ENCODE results near the gene ABCB9.
A peak's percentile ranks its signal among the peaks of the same experiment; 100 is the strongest.

ABCB9 gene

DNA sequence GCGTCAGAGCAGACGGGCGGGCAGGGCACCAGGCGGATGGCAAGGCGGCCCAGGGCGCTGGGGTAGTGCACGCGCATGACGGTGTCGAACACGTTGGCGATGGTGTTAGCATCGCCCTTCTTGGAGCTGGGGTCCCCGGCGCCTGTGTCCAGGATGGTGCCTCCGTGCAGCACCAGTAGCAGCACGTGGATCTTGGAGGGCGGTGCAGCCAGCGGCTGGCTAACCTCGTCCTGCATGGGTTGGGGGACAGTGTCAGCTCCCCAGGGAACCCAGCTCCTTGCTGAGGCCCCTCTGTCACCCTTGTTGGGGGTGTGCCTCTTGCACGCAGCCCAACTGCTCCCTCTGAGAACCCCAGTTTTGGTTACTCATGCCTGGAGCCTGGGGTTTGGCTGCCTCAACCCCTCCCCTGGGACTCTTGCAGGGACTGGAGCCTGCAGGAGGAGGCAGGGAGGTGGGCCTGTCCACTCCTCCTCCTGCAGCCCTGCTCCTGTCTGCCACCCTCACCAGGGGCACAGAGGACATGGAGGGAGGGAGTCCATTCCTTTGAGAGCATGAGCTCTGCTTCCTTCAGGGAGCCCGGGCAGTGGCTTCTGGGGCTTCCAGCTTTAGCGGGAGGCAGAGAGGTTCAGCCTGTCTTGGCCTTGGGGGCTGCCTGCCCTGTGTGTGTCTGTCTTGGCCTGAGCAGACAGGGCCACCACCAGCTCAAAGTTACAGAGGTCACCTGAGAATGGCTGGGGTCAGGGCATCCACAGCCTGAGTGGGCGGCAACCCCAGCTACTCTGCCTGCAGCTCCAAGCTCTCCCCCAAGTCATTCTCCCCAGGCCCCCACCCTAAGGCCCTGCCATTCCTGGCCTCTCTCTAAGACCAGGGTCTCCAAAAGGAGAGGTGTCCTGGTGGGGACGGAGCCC, 31.3 kb upstream of the ABCB9 start:
- ATAC-seq = no peak
- H3K27me3 Mint-ChIP-seq = no peaks in the 10 kb centered on the region
- no peak overlapping the region for H3K4me3 Mint-ChIP-seq
- H3K27ac Mint-ChIP-seq = peak overlapping the region in 1 of 2 donors; percentile 69
- DNase-seq = no peak
- H3K9me3 Mint-ChIP-seq = no peaks in the 10 kb centered on the region
- H3K4me1 Mint-ChIP-seq = peaks cover 17% of the 10 kb centered on the region

DNA sequence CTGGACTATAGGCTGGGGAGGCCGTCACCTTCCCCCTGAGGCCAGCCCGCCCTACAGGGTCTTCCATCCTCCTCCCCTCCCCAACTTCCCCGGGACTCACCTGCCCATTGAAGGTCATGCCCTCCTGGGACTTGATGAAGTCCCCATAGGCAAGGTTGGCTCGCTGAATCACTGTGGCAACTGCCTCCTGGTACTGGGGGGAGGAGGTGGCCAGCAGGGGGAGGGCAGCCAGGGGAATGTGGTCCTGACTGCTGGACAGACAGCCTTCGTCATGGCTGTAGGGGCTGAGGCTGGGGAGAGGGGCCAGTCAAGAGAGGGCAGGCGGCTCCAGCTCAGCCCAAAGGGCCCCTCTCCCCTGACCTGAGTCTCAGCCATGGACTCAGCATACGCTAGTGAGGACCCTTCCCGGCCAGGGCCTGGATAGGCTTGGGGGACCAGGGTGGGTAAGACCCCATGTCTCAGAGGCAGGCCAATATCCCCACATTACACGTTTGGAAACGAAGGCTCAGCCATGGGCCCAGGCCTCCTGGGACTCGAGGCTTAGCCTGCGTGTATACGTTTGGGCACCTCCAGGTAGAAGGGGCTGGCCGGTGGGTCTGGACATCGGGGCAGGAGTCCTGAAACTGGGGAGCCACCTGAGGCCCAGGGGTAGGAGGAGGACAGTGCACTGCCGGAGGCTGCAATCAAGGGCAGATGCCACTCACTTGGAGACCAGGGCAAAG, 30.5 kb upstream of the ABCB9 start:
- peak overlapping the region in 1 of 2 donors; percentile 69 for H3K27ac Mint-ChIP-seq
- no peak overlapping the region for H3K4me3 Mint-ChIP-seq
- peaks cover 23% of the 10 kb centered on the region for H3K4me1 Mint-ChIP-seq
- no peak for DNase-seq
- no peak for ATAC-seq
- H3K9me3 Mint-ChIP-seq = no peaks in the 10 kb centered on the region
- no peaks in the 10 kb centered on the region for H3K27me3 Mint-ChIP-seq

DNA sequence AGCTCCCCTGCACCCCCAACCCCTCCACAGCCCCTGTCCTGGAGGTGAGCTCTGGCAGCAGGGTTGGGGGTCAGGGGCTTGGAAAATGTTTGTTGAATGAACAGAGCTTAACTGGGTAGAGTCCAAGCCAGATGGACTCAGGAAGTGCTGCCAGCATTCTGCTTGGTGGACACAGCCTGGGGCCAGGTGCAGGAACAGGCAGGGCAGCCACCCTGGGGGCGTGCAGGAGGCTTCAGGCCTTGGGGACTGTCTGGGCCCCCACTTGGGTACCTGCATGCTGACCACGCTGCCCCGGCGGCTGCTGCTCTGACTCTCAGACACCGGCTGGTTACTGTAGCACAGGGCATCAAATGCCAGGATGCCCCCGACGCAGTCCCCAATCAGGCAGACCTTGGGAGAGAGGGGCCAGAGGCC, 29.9 kb upstream of the ABCB9 start:
- Mint-ChIP-seq H3K27me3 (no peaks in the 10 kb centered on the region), H3K27ac (peak overlapping the region in 1 of 2 donors; percentile 77), H3K4me1 (peaks cover 23% of the 10 kb centered on the region), H3K4me3 (no peak overlapping the region), H3K9me3 (no peaks in the 10 kb centered on the region)
- no peak for DNase-seq
- ATAC-seq = no peak

- ATAC-seq (no peak), DNase-seq (no peak)
- H3K4me1 Mint-ChIP-seq = peaks cover 23% of the 10 kb centered on the region
- no peaks in the 10 kb centered on the region for H3K27me3 Mint-ChIP-seq
- no peak overlapping the region for H3K4me3 Mint-ChIP-seq
- no peaks in the 10 kb centered on the region for H3K9me3 Mint-ChIP-seq
- H3K27ac Mint-ChIP-seq = peak overlapping the region in 1 of 2 donors; percentile 77
These were observed 29.4 kb upstream of the ABCB9 start for GRCh38 chr12:122995503-122996187.

GRCh38 chr12:122994781-122995502, 28.7 kb upstream of the ABCB9 start:
- Mint-ChIP-seq H3K4me1 (peaks cover 23% of the 10 kb centered on the region), H3K4me3 (no peak overlapping the region), H3K9me3 (no peaks in the 10 kb centered on the region), H3K27me3 (no peaks in the 10 kb centered on the region), H3K27ac (peak overlapping the region in 1 of 2 donors; percentile 48)
- ATAC-seq (no peak), DNase-seq (no peak)

- DNase-seq (no peak), ATAC-seq (no peak)
- Mint-ChIP-seq H3K4me3 (no peak overlapping the region), H3K27ac (peak overlapping the region in 1 of 2 donors; percentile 67), H3K27me3 (no peaks in the 10 kb centered on the region), H3K4me1 (peaks cover 23% of the 10 kb centered on the region), H3K9me3 (no peaks in the 10 kb centered on the region)
These were observed 27.9 kb upstream of the ABCB9 start for GRCh38 chr12:122994140-122994675.

DNA sequence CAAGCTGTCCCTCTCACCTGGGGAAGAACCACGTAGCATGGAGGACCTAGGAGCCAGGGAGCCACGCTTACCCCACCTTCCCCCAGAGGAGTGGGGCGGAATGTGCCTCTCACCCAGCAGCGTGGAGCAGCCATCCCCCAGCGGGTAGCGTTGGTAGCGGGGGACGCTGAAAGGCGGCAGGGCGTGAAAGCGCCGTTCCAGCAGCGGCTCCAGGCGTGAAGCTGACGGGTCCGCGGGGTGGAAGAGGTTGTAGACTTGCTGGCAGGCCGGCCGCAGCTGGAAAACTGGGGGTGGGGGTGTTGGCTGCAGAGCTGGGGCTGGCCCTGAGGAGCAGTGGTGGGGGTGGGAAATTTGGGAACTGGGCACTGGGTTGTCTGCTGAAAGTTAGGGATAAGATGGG, 26.1 kb upstream of the ABCB9 start:
- Mint-ChIP-seq H3K27me3 (no peaks in the 10 kb centered on the region), H3K27ac (peak overlapping the region in 1 of 2 donors; percentile 76), H3K4me1 (peaks cover 23% of the 10 kb centered on the region), H3K9me3 (no peaks in the 10 kb centered on the region), H3K4me3 (no peak overlapping the region)
- ATAC-seq (no peak), DNase-seq (no peak)

DNA sequence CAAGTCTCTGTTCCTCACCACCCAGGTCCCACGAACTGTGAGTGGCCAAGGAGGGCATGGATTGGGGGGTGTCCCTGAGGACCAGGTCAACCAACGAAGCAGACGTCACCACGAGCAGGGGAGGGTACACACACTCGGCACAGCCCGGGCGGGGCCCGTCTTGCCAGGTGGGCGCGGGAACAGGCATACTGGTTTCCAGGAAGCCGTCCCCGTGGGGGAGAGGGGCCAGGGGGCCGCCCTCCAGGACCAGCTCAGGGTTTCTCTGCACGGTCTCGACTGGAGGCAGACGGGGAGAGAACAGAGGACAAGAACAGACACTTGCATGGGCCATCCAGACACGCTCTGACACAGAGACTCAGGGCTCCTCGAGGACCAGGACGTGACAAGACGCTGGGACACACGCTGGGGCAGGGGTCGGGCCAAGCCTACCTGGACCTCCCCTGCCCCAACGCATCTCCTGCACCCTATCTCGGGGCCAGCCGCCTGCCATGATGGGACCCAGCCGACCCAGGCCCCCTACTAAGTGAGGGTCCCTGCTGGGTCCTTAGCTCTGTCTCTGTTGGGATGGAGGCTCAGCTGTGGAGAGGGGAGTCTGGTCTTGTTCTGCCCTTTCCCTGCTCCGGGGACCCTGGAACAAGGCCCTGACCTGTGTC, 25.5 kb upstream of the ABCB9 start:
- peak overlapping the region in 1 of 2 donors; percentile 42 for H3K4me3 Mint-ChIP-seq
- peaks cover 23% of the 10 kb centered on the region for H3K4me1 Mint-ChIP-seq
- ATAC-seq (no peak), DNase-seq (no peak)
- no peaks in the 10 kb centered on the region for H3K9me3 Mint-ChIP-seq
- H3K27ac Mint-ChIP-seq = no peak overlapping the region
- H3K27me3 Mint-ChIP-seq = no peaks in the 10 kb centered on the region

GRCh38 chr12:122990961-122991622, 24.8 kb upstream of the ABCB9 start:
- Mint-ChIP-seq H3K27ac (no peak overlapping the region), H3K9me3 (no peaks in the 10 kb centered on the region), H3K27me3 (no peaks in the 10 kb centered on the region), H3K4me1 (peaks cover 23% of the 10 kb centered on the region), H3K4me3 (peak overlapping the region in 1 of 2 donors; percentile 42)
- DNase-seq (no peak), ATAC-seq (no peak)

- peak overlapping the region in 1 of 2 donors; percentile 92 for H3K27ac Mint-ChIP-seq
- no peak for ATAC-seq
- no peaks in the 10 kb centered on the region for H3K9me3 Mint-ChIP-seq
- peaks cover 23% of the 10 kb centered on the region for H3K4me1 Mint-ChIP-seq
- no peak for DNase-seq
- no peaks in the 10 kb centered on the region for H3K27me3 Mint-ChIP-seq
- H3K4me3 Mint-ChIP-seq = no peak overlapping the region
These were observed 24.3 kb upstream of the ABCB9 start for GRCh38 chr12:122990561-122990960.

GRCh38 chr12:122989874-122990419, 23.7 kb upstream of the ABCB9 start:
- Mint-ChIP-seq H3K27ac (peak overlapping the region in 1 of 2 donors; percentile 92), H3K4me3 (no peak overlapping the region), H3K27me3 (no peaks in the 10 kb centered on the region), H3K4me1 (peaks cover 28% of the 10 kb centered on the region), H3K9me3 (no peaks in the 10 kb centered on the region)
- DNase-seq (no peak), ATAC-seq (no peak)

DNA sequence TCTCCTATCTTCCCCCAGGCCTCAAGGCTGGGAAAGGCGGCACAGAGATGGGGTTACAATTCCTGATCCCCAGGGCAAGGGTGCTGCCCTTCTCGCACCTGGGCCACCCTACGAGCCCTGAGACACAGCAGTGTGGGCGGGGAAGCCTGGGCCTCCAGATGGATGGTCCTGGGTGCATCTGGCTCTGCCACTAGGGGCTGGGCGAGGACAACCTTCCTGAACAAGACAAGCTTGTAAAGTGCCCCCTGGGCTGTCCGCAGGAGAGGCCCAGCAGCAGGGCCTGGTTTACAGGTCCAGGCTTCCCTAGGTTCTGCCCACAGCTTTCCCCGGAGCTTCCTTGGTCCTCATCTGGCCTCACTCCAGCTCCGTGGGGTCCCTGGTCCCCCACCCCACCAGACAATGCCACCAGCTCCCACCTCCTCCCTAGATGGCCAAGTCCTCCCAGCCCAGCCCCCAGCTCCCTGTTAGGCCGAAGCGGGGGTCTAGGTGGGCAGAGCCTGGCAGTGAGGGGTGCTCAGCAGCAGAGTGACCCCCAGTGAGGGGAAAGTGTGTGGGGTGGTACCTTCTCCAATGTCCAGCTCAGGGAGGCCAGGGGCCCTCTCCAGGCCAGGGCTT, 23.1 kb upstream of the ABCB9 start:
- Mint-ChIP-seq H3K9me3 (no peaks in the 10 kb centered on the region), H3K27me3 (no peaks in the 10 kb centered on the region), H3K4me1 (peaks cover 32% of the 10 kb centered on the region), H3K4me3 (no peak overlapping the region), H3K27ac (no peak overlapping the region)
- no peak for ATAC-seq
- no peak for DNase-seq

GRCh38 chr12:122988612-122989212, 22.4 kb upstream of the ABCB9 start:
- no peaks in the 10 kb centered on the region for H3K9me3 Mint-ChIP-seq
- H3K4me1 Mint-ChIP-seq = peaks cover 32% of the 10 kb centered on the region
- no peaks in the 10 kb centered on the region for H3K27me3 Mint-ChIP-seq
- ATAC-seq = no peak
- peak overlapping the region; percentile 21 to 85 for H3K27ac Mint-ChIP-seq
- DNase-seq = no peak
- no peak overlapping the region for H3K4me3 Mint-ChIP-seq
